ENCODE measurements around the gene FUT8.

DNA sequence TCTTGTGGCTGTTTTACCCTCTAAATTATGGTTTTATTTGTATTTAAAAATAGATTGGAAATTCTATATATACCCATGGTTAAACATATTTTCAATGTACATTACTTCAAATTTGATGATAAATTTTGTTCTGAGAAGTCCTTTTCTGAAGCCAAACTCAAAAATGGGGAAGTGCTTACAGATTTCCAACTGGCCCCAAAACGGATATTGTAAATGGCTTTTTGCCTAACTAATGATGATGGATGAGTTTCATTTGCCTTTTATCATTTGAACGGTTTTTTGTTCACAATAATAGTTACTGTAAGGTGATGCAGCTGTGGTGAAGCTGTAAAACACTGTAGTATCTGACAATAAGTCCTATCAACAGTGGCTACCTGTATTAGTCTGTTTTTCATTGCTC is 136.9 kb downstream of the FUT8 start:
- TF ChIP-seq, protein P1, sequence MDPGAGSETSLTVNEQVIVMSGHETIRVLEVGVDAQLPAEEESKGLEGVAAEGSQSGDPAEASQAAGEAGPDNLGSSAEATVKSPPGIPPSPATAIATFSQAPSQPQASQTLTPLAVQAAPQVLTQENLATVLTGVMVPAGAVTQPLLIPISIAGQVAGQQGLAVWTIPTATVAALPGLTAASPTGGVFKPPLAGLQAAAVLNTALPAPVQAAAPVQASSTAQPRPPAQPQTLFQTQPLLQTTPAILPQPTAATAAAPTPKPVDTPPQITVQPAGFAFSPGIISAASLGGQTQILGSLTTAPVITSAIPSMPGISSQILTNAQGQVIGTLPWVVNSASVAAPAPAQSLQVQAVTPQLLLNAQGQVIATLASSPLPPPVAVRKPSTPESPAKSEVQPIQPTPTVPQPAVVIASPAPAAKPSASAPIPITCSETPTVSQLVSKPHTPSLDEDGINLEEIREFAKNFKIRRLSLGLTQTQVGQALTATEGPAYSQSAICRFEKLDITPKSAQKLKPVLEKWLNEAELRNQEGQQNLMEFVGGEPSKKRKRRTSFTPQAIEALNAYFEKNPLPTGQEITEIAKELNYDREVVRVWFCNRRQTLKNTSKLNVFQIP (CRISPR knock-in tag; IDR thresholded peaks at IDR 0.05; ENCODE audit: borderline replicate concordance, low read depth): no peak
- TF ChIP-seq TOX (CRISPR knock-in tag; IDR thresholded peaks at IDR 0.05; ENCODE audit: borderline replicate concordance) (no peak), ZC3H10 (CRISPR knock-in tag; IDR thresholded peaks at IDR 0.05) (no peak), SNAI2 (CRISPR knock-in tag; IDR thresholded peaks at IDR 0.05) (no peak), PPARA (CRISPR knock-in tag; IDR thresholded peaks at IDR 0.05; ENCODE audit: borderline replicate concordance) (no peak), RARB (CRISPR knock-in tag; IDR thresholded peaks at IDR 0.05) (no peak), ISL1 (CRISPR knock-in tag; IDR thresholded peaks at IDR 0.05) (no peak)
- TF ChIP-seq, protein P2, sequence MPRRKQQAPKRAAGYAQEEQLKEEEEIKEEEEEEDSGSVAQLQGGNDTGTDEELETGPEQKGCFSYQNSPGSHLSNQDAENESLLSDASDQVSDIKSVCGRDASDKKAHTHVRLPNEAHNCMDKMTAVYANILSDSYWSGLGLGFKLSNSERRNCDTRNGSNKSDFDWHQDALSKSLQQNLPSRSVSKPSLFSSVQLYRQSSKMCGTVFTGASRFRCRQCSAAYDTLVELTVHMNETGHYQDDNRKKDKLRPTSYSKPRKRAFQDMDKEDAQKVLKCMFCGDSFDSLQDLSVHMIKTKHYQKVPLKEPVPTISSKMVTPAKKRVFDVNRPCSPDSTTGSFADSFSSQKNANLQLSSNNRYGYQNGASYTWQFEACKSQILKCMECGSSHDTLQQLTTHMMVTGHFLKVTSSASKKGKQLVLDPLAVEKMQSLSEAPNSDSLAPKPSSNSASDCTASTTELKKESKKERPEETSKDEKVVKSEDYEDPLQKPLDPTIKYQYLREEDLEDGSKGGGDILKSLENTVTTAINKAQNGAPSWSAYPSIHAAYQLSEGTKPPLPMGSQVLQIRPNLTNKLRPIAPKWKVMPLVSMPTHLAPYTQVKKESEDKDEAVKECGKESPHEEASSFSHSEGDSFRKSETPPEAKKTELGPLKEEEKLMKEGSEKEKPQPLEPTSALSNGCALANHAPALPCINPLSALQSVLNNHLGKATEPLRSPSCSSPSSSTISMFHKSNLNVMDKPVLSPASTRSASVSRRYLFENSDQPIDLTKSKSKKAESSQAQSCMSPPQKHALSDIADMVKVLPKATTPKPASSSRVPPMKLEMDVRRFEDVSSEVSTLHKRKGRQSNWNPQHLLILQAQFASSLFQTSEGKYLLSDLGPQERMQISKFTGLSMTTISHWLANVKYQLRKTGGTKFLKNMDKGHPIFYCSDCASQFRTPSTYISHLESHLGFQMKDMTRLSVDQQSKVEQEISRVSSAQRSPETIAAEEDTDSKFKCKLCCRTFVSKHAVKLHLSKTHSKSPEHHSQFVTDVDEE (CRISPR knock-in tag; IDR thresholded peaks at IDR 0.05): no peak
